Duodenal mucosa (tissue), 2 donors: ENCODE data around the gene TEKTIP1.
"Not testable (repeated sequence)": the region's sequence is repeated elsewhere in the genome, so short reads cannot be mapped to it uniquely, and the experiment has no call there.

Experiments
- H3K27ac ChIP-seq: one replicate; pipeline ENCODE4 v1.7.0; 2013; ENCODE audit warnings: low read depth, low read length
- H3K27me3 ChIP-seq, 2 donors: one replicate each; pipeline ENCODE4 v1.7.0; 2013; ENCODE audit warnings: low read length in 2 of 2, control low read depth in 1 of 2; ENCODE audit not compliant: insufficient read depth in 2 of 2, control insufficient read depth in 1 of 2
- H3K36me3 ChIP-seq, 2 donors: one replicate each; pipeline ENCODE4 v1.7.0; 2013; ENCODE audit warnings: low read length in 2 of 2, control low read depth in 1 of 2; ENCODE audit not compliant: insufficient read depth in 2 of 2, control insufficient read depth in 1 of 2
- H3K4me1 ChIP-seq, 2 donors: one replicate each; pipeline ENCODE4 v1.7.0; 2013; ENCODE audit warnings: low read length in 2 of 2, control low read depth in 1 of 2; ENCODE audit not compliant: insufficient read depth in 2 of 2, control insufficient read depth in 1 of 2
- H3K4me3 ChIP-seq, 2 donors: one replicate each; pipeline ENCODE4 v1.7.0; 2013; ENCODE audit warnings: low read length in 2 of 2, low read depth in 1 of 2
- H3K9ac ChIP-seq, 2 donors: one replicate each; pipeline ENCODE4 v1.7.0; 2013; ENCODE audit warnings: low read length in 2 of 2, low read depth in 1 of 2
- H3K9me3 ChIP-seq, 2 donors: one replicate each; pipeline ENCODE4 v1.7.0; 2013; ENCODE audit warnings: low read length in 2 of 2, control low read depth in 1 of 2; ENCODE audit not compliant: control insufficient read depth in 1 of 2

The TEKTIP1 gene

GRCh38 chr19:3557461-3558248, 18.7 kb downstream of the TEKTIP1 start, which contains the start of gene MFSD12:
Gene MFSD12, minus strand, starts transcription at chr19:3557586. Its CDS starts 183 bp downstream, at chr19:3557403.
- H3K9me3 ChIP-seq: no peaks in the 10 kb centered on the region
- no peaks in the 10 kb centered on the region for H3K36me3 ChIP-seq
- peaks cover 23 to 36% of the 10 kb centered on the region in 2 donors for H3K4me1 ChIP-seq
- H3K27ac ChIP-seq: peak within 1 kb of the TSS; percentile 75
- H3K9ac ChIP-seq: peak within 1 kb of the TSS; percentile 73 to 74
- H3K27me3 ChIP-seq: no peaks in the 10 kb centered on the region
- H3K4me3 ChIP-seq: peak within 1 kb of the TSS; percentile 80 to 86

- Histone ChIP-seq H3K4me1 (no peaks in the 10 kb centered on the region), H3K27ac (no peak overlapping the region), H3K36me3 (no peaks in the 10 kb centered on the region), H3K9ac (no peak overlapping the region), H3K4me3 (no peak overlapping the region), H3K9me3 (no peaks in the 10 kb centered on the region), H3K27me3 (no peaks in the 10 kb centered on the region)
These were observed 24.9 kb downstream of the TEKTIP1 start for GRCh38 chr19:3563709-3564524.

GRCh38 chr19:3565139-3565538, 26.2 kb downstream of the TEKTIP1 start:
- Histone ChIP-seq H3K36me3 (no peaks in the 10 kb centered on the region), H3K27ac (no peak overlapping the region), H3K4me3 (no peak overlapping the region), H3K9me3 (no peaks in the 10 kb centered on the region), H3K27me3 (no peaks in the 10 kb centered on the region), H3K4me1 (no peaks in the 10 kb centered on the region), H3K9ac (no peak overlapping the region)

GRCh38 chr19:3570042-3570441, 31.1 kb downstream of the TEKTIP1 start:
- not testable (repeated sequence) for H3K36me3 ChIP-seq, H3K4me3 ChIP-seq, H3K27ac ChIP-seq, H3K9me3 ChIP-seq, H3K27me3 ChIP-seq, H3K9ac ChIP-seq
- H3K4me1 ChIP-seq: peaks cover 8 to 15% of the 10 kb centered on the region in 2 donors

GRCh38 chr19:3570606-3571011, 31.6 kb downstream of the TEKTIP1 start:
- Histone ChIP-seq H3K9ac (no peak overlapping the region), H3K27ac (no peak overlapping the region), H3K9me3 (no peaks in the 10 kb centered on the region), H3K4me1 (peaks cover 8 to 15% of the 10 kb centered on the region in 2 donors), H3K4me3 (no peak overlapping the region), H3K27me3 (no peaks in the 10 kb centered on the region), H3K36me3 (peaks cover 0 to 5% of the 10 kb centered on the region in 2 donors)

- H3K4me1 ChIP-seq: peaks cover 19 to 26% of the 10 kb centered on the region in 2 donors
- no peaks in the 10 kb centered on the region for H3K27me3 ChIP-seq
- peak overlapping the region; percentile 54 to 63 for H3K9ac ChIP-seq
- peak overlapping the region; percentile 32 for H3K27ac ChIP-seq
- peaks cover 0 to 10% of the 10 kb centered on the region in 2 donors for H3K36me3 ChIP-seq
- peak overlapping the region; percentile 66 to 70 for H3K4me3 ChIP-seq
- H3K9me3 ChIP-seq: no peaks in the 10 kb centered on the region
These were observed 33.3 kb downstream of the TEKTIP1 start for GRCh38 chr19:3572132-3572854.

- Histone ChIP-seq H3K4me1 (peaks cover 19 to 26% of the 10 kb centered on the region in 2 donors), H3K36me3 (peaks cover 0 to 10% of the 10 kb centered on the region in 2 donors), H3K9me3 (no peaks in the 10 kb centered on the region), H3K27ac (peak within 1 kb of the TSS; percentile 50), H3K4me3 (peak within 1 kb of the TSS; percentile 74 to 78), H3K9ac (peak within 1 kb of the TSS; percentile 63 to 76), H3K27me3 (no peaks in the 10 kb centered on the region)
These were observed 33.8 kb downstream of the TEKTIP1 start, which contains the start of gene HMG20B for GRCh38 chr19:3572855-3573161. Gene HMG20B, plus strand, starts transcription at chr19:3572944. Its CDS starts 366 bp downstream, at chr19:3573310.

GRCh38 chr19:3573162-3573857, 34.3 kb downstream of the TEKTIP1 start:
- Histone ChIP-seq H3K9ac (peak overlapping the region; percentile 63 to 76), H3K4me3 (peak overlapping the region; percentile 74 to 78), H3K9me3 (no peaks in the 10 kb centered on the region), H3K27me3 (no peaks in the 10 kb centered on the region), H3K36me3 (peaks cover 0 to 10% of the 10 kb centered on the region in 2 donors), H3K27ac (peak overlapping the region; percentile 50), H3K4me1 (peaks cover 19 to 26% of the 10 kb centered on the region in 2 donors)

GRCh38 chr19:3573858-3574637, 35.1 kb downstream of the TEKTIP1 start:
- Histone ChIP-seq H3K4me1 (peaks cover 19 to 26% of the 10 kb centered on the region in 2 donors), H3K27me3 (no peaks in the 10 kb centered on the region), H3K36me3 (peaks cover 0 to 10% of the 10 kb centered on the region in 2 donors), H3K27ac (peak overlapping the region; percentile 3), H3K9ac (peak overlapping the region in 1 of 2 donors; percentile 63), H3K9me3 (no peaks in the 10 kb centered on the region), H3K4me3 (peak overlapping the region; percentile 74 to 78)
